PC-3 (cell line): ENCODE measurements around the gene PXDC1.

Experiments used
- EZH2 ChIP-seq: fragments of 300-600 bp; sonication (generic); IDR thresholded peaks from one replicate; pipeline ENCODE4 v1.6.1; 2017; ENCODE audit warnings: antibody characterized with exemption, mild to moderate bottlenecking, low read length; ENCODE audit not compliant: unreplicated experiment
- EZH2phosphoT487 ChIP-seq: fragments of 300-600 bp; sonication (generic); IDR thresholded peaks from 2 replicates; pipeline ENCODE4 v1.6.1; 2018; ENCODE audit warnings: mild to moderate bottlenecking, antibody characterized with exemption, low read length, borderline replicate concordance
- TF ChIP-seq, protein P1 (sequence below): fragments of 300-600 bp; sonication (generic); conservative IDR thresholded peaks from 2 replicates; pipeline ENCODE4 v1.5.1; 2017; ENCODE audit warnings: antibody characterized with exemption, low read depth, mild to moderate bottlenecking, low read length

DNA sequence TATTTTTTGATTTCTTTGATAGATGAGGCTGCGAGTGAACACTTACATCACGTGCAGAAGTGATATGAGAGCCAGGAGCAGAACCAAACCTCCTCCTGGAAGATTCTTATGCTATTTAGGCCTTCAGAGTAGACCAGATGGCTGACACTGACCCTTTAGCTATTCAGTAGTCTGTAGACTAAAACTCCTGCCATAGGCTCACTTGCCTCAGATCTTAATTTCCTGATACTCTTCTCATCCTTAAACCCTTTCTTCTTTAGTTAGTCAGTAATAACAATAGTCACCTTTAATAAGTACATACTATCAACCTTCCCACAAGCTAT, 45.2 kb upstream of the PXDC1 start:
- TF ChIP-seq, protein P1, sequence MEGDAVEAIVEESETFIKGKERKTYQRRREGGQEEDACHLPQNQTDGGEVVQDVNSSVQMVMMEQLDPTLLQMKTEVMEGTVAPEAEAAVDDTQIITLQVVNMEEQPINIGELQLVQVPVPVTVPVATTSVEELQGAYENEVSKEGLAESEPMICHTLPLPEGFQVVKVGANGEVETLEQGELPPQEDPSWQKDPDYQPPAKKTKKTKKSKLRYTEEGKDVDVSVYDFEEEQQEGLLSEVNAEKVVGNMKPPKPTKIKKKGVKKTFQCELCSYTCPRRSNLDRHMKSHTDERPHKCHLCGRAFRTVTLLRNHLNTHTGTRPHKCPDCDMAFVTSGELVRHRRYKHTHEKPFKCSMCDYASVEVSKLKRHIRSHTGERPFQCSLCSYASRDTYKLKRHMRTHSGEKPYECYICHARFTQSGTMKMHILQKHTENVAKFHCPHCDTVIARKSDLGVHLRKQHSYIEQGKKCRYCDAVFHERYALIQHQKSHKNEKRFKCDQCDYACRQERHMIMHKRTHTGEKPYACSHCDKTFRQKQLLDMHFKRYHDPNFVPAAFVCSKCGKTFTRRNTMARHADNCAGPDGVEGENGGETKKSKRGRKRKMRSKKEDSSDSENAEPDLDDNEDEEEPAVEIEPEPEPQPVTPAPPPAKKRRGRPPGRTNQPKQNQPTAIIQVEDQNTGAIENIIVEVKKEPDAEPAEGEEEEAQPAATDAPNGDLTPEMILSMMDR = no peak
- no peak for TF ChIP-seq EZH2
- no peak for TF ChIP-seq EZH2phosphoT487
